Endodermal cell (in vitro differentiated cells): ENCODE data around the gene GALNT14. TPM values are rescaled to one million over a fixed set of nuclear protein-coding genes. Genes with fewer than 3 reads are reported as not detected.

Experiments
- DNase-seq: peaks from one replicate; pipeline ENCODE4 v3.0.0-alpha.2; 2017
- H3K27ac ChIP-seq: 2 replicates; pipeline ENCODE4 v1.5.1; 2013; ENCODE audit warnings: mild to moderate bottlenecking, low read depth, low read length, moderate library complexity
- H3K27me3 ChIP-seq: 2 replicates; pipeline ENCODE4 v1.6.1; 2013; ENCODE audit warnings: mild to moderate bottlenecking, low read length, moderate library complexity; ENCODE audit not compliant: insufficient read depth, control insufficient read depth, poor library complexity, severe bottlenecking
- H3K36me3 ChIP-seq: 2 replicates; pipeline ENCODE4 v1.7.0; 2013; ENCODE audit warnings: mild to moderate bottlenecking, low read length, moderate library complexity; ENCODE audit not compliant: control insufficient read depth, insufficient read depth
- H3K4me1 ChIP-seq: one replicate; pipeline ENCODE4 v1.7.0; 2013; ENCODE audit warnings: low read length; ENCODE audit not compliant: control insufficient read depth, insufficient read depth
- H3K4me3 ChIP-seq: 2 replicates; pipeline ENCODE4 v1.5.1; 2013; ENCODE audit warnings: mild to moderate bottlenecking, low read length, moderate library complexity
- H3K9ac ChIP-seq: 2 replicates; pipeline ENCODE4 v1.6.1; 2013; ENCODE audit warnings: mild to moderate bottlenecking, low read length, moderate library complexity; ENCODE audit not compliant: poor library complexity, severe bottlenecking; ENCODE audit errors: extremely low read depth
- H3K9me3 ChIP-seq: 2 replicates; pipeline ENCODE4 v1.6.1; 2013; ENCODE audit warnings: mild to moderate bottlenecking, low read length, moderate library complexity; ENCODE audit not compliant: control insufficient read depth
- H3K27ac Mint-ChIP-seq: 2 replicates; pipeline ENCODE4 v1.8.0; 2020; ENCODE audit warnings: mixed read lengths
- H3K27me3 Mint-ChIP-seq: 2 replicates; pipeline ENCODE4 v1.8.0; 2021; ENCODE audit warnings: mild to moderate bottlenecking, mixed read lengths; ENCODE audit not compliant: insufficient read depth
- H3K36me3 Mint-ChIP-seq: 2 replicates; pipeline ENCODE4 v1.8.0; 2020; ENCODE audit warnings: low read depth, mixed read lengths
- H3K4me1 Mint-ChIP-seq: 2 replicates; pipeline ENCODE4 v1.8.0; 2020; ENCODE audit warnings: mixed read lengths
- H3K4me3 Mint-ChIP-seq: 2 replicates; pipeline ENCODE4 v1.8.0; 2020; ENCODE audit warnings: mild to moderate bottlenecking, moderate library complexity, mixed read lengths
- H3K9me3 Mint-ChIP-seq: 2 replicates; pipeline ENCODE4 v1.8.0; 2020; ENCODE audit warnings: mild to moderate bottlenecking, mixed read lengths
- WGBS, 2 experiments: methylation state at CpG; one replicate each; pipeline versions ENCODE4 v1.1.5 to v1.1.7; 2013; ENCODE audit warnings: missing lambda C conversion rate in 2 of 2, mixed read lengths in 1 of 2; ENCODE audit not compliant: insufficient coverage in 1 of 2, insufficient read length in 1 of 2; 5-methylcytosine and 5-hydroxymethylcytosine counted together
- total RNA-seq, 2 donors: library from RNA; stranded (reverse); fragmentation: NEBNext Ultra II Directional in 1 of 2; extraction: Animal tissue kit (Norgen Biotek cat#: 25700) in 1 of 2; gene quantifications; 2 replicates in 1 of 2; 3 replicates in 1 of 2; pipeline ENCODE4 v1.2.1, GENCODE V29; 2021
- TF ChIP-seq, protein P1 (sequence below): fragments of 200-600 bp; sonication (generic); conservative IDR thresholded peaks from 2 replicates; pipeline ENCODE4 v1.5.0; 2021; ENCODE audit warnings: antibody characterized with exemption, mild to moderate bottlenecking

Gene GALNT14
- total RNA-seq, 2 donors from 2014 or later = 1.4 TPM

DNA sequence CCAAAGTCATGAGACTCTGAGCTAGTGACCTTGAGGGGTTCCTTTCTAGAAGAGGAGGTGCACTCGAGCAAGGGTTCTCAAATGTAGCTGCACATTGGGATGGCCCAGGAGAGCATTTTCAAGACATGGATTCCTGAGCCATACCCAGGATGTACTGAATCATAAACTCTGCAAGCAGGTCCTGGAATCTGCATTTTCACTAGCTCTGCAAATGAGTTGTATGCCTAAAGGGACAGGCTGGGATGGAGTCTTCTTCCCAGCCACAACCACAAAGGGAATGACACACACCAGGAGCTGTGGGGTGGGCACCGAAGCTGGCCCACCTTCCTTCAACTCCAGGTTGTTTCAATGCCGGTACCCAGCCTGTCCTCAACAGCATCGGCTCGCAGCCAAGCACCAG is 90.6 kb downstream of the GALNT14 start:
- DNase-seq = no peak
- Mint-ChIP-seq H3K4me1 (peaks cover 14% of the 10 kb centered on the region), H3K36me3 (no peaks in the 10 kb centered on the region), H3K27ac (no peak overlapping the region), H3K9me3 (no peaks in the 10 kb centered on the region), H3K4me3 (no peak overlapping the region), H3K27me3 (peaks cover 52% of the 10 kb centered on the region)
- Histone ChIP-seq H3K4me3 (no peak overlapping the region), H3K4me1 (peaks cover 4% of the 10 kb centered on the region), H3K9me3 (no peaks in the 10 kb centered on the region), H3K36me3 (no peaks in the 10 kb centered on the region), H3K9ac (no peak overlapping the region), H3K27ac (no peak overlapping the region), H3K27me3 (peaks cover 15% of the 10 kb centered on the region)
- TF ChIP-seq, protein P1, sequence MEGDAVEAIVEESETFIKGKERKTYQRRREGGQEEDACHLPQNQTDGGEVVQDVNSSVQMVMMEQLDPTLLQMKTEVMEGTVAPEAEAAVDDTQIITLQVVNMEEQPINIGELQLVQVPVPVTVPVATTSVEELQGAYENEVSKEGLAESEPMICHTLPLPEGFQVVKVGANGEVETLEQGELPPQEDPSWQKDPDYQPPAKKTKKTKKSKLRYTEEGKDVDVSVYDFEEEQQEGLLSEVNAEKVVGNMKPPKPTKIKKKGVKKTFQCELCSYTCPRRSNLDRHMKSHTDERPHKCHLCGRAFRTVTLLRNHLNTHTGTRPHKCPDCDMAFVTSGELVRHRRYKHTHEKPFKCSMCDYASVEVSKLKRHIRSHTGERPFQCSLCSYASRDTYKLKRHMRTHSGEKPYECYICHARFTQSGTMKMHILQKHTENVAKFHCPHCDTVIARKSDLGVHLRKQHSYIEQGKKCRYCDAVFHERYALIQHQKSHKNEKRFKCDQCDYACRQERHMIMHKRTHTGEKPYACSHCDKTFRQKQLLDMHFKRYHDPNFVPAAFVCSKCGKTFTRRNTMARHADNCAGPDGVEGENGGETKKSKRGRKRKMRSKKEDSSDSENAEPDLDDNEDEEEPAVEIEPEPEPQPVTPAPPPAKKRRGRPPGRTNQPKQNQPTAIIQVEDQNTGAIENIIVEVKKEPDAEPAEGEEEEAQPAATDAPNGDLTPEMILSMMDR = no peak
- 76 to 93% methylated on average over 2 to 5 of the region's 5 CpGs for WGBS, 2 experiments

- peaks cover 25% of the 10 kb centered on the region for H3K9me3 ChIP-seq
- no peak overlapping the region for H3K27ac Mint-ChIP-seq
- no peaks in the 10 kb centered on the region for H3K27me3 ChIP-seq
- no peaks in the 10 kb centered on the region for H3K27me3 Mint-ChIP-seq
- peaks cover 16% of the 10 kb centered on the region for H3K9me3 Mint-ChIP-seq
- TF ChIP-seq, protein P1 = peak; percentile 78
- no peak overlapping the region for H3K4me3 Mint-ChIP-seq
- H3K4me3 ChIP-seq = no peak overlapping the region
- H3K4me1 ChIP-seq = no peaks in the 10 kb centered on the region
- WGBS, 2 experiments = 83% methylated on average over 4 of the region's 4 CpGs; no CpG with 5 or more reads in 1 of the 2 experiments
- no peaks in the 10 kb centered on the region for H3K36me3 ChIP-seq
- no peaks in the 10 kb centered on the region for H3K36me3 Mint-ChIP-seq
- no peaks in the 10 kb centered on the region for H3K4me1 Mint-ChIP-seq
- DNase-seq = peak; percentile 86
- no peak overlapping the region for H3K9ac ChIP-seq
- H3K27ac ChIP-seq = no peak overlapping the region
Measured at GRCh38 chr2:31038385-31038784, 99.9 kb downstream of the GALNT14 start.

GRCh38 chr2:31037058-31037457 is 101.2 kb downstream of the GALNT14 start:
- DNase-seq = no peak
- no peak overlapping the region for H3K9ac ChIP-seq
- TF ChIP-seq, protein P1 = no peak
- no peak overlapping the region for H3K4me3 Mint-ChIP-seq
- H3K27ac ChIP-seq = no peak overlapping the region
- H3K36me3 ChIP-seq = no peaks in the 10 kb centered on the region
- no peak overlapping the region for H3K27ac Mint-ChIP-seq
- no peaks in the 10 kb centered on the region for H3K4me1 Mint-ChIP-seq
- no peaks in the 10 kb centered on the region for H3K4me1 ChIP-seq
- peaks cover 25% of the 10 kb centered on the region for H3K9me3 ChIP-seq
- no peak overlapping the region for H3K4me3 ChIP-seq
- H3K27me3 Mint-ChIP-seq = no peaks in the 10 kb centered on the region
- H3K27me3 ChIP-seq = no peaks in the 10 kb centered on the region
- H3K9me3 Mint-ChIP-seq = peaks cover 16% of the 10 kb centered on the region
- H3K36me3 Mint-ChIP-seq = no peaks in the 10 kb centered on the region
